HUES48 (cell line): ENCODE results near the gene SRPRA.
"Not testable (repeated sequence)": the region's sequence is repeated elsewhere in the genome, so short reads cannot be mapped to it uniquely, and the experiment has no call there.

Experiments used
- H3K27ac ChIP-seq: one replicate; pipeline ENCODE4 v1.7.0; 2013; ENCODE audit warnings: low read depth, low read length, inconsistent platforms
- H3K27me3 ChIP-seq: 2 replicates; pipeline ENCODE4 v1.6.1; 2013; ENCODE audit warnings: mild to moderate bottlenecking, low read length; ENCODE audit not compliant: control insufficient read depth, insufficient read depth
- H3K36me3 ChIP-seq: 2 replicates; pipeline ENCODE4 v1.6.1; 2013; ENCODE audit warnings: low read length; ENCODE audit not compliant: control insufficient read depth, insufficient read depth
- H3K4me1 ChIP-seq: 2 replicates; pipeline ENCODE4 v1.6.1; 2013; ENCODE audit warnings: mild to moderate bottlenecking, low read length; ENCODE audit not compliant: control insufficient read depth, insufficient read depth
- H3K4me3 ChIP-seq: 2 replicates; pipeline ENCODE4 v1.5.1; 2013; ENCODE audit warnings: mild to moderate bottlenecking, low read depth, low read length
- H3K9ac ChIP-seq: 2 replicates; pipeline ENCODE4 v1.6.1; 2013; ENCODE audit warnings: mild to moderate bottlenecking, low read depth, low read length, moderate library complexity
- H3K9me3 ChIP-seq: 2 replicates; pipeline ENCODE4 v1.6.1; 2013; ENCODE audit warnings: low read length; ENCODE audit not compliant: control insufficient read depth, insufficient read depth

SRPRA gene

DNA sequence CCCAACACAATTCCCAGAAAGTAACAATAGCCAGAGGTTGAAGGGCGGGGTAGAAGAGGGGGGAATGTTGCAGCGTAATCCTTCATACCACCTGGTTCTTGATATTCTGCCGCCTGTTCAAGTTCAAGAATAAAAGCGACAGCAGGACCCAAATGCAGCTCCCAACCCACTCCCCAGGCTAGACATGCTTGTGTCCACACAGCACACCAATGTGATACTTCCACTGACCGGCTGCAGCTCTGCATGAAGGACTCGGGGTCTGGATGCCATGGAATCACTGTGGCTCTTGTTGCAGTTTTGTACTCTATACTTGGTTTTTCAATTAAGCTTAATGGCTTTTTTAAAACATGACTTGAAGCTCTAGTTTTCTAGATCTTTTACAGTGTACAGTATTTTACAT is 6.5 kb downstream of the SRPRA start:
- H3K27me3 ChIP-seq: no peaks in the 10 kb centered on the region
- peaks cover 87% of the 10 kb centered on the region for H3K36me3 ChIP-seq
- H3K9me3 ChIP-seq: no peaks in the 10 kb centered on the region
- no peak overlapping the region for H3K9ac ChIP-seq
- no peak overlapping the region for H3K27ac ChIP-seq
- H3K4me3 ChIP-seq: no peak overlapping the region
- no peaks in the 10 kb centered on the region for H3K4me1 ChIP-seq

DNA sequence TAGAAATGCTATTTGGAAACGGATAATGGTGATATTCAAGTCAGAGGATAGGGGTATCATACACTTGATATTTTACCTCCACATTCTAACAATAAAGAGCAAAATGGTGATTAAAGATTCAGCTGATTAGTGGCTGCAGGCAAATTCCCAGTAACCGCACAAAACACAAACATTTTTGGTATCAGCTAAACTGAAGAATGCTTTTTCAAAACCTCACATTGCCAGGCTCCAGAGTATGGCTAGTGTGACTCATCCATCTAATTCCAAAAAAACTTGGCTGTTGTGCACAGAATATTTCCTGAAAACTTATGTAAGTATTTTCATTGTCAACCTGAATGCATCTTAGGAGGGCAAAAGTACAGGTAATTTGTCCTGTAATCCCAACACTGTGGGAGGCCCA is 10.9 kb downstream of the SRPRA start:
- H3K4me3 ChIP-seq: no peak overlapping the region
- H3K9ac ChIP-seq: no peak overlapping the region
- H3K27me3 ChIP-seq: no peaks in the 10 kb centered on the region
- no peaks in the 10 kb centered on the region for H3K9me3 ChIP-seq
- H3K27ac ChIP-seq: no peak overlapping the region
- H3K36me3 ChIP-seq: peaks cover 82% of the 10 kb centered on the region
- H3K4me1 ChIP-seq: no peaks in the 10 kb centered on the region

DNA sequence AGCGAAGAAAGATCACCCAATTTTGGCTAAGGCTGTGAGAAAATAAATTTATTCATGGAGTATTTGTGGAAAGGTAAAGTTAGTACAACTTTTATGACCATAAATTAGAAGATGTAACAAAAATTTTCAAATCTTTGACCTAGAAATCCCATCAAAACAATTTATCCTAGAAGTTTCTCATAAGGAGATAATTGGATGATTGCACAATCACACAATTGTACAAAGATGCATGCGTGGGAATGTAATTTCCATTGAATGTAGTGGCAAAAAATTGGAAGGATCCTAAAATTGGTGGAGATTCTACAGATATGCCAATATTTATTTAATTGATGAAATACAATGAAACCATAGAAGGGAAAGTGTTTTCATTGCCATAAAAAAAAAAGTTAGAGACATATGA is 11.6 kb downstream of the SRPRA start:
- no peak overlapping the region for H3K27ac ChIP-seq
- no peak overlapping the region for H3K4me3 ChIP-seq
- H3K36me3 ChIP-seq: peaks cover 82% of the 10 kb centered on the region
- no peak overlapping the region for H3K9ac ChIP-seq
- H3K27me3 ChIP-seq: no peaks in the 10 kb centered on the region
- H3K4me1 ChIP-seq: no peaks in the 10 kb centered on the region
- no peaks in the 10 kb centered on the region for H3K9me3 ChIP-seq

DNA sequence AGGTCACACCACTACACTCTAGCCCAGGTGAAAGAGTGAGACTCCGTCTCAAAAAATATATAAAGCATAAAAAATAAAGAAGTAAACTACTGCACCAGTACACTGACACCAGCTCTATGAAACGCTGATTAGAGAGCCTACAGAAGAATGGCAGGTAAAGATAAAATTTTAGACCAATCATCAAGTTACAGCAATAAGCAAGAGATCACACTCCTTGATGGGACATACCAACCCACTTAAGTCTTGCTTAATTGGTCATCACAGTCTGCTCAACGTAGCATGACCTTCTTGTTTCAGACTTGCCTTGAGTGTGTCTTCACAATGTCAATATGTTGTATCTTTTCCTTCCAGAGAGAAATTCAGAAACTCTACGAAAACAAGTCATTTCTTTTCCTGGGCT is 12.5 kb downstream of the SRPRA start:
- H3K4me1 ChIP-seq: no peaks in the 10 kb centered on the region
- H3K9me3 ChIP-seq: no peaks in the 10 kb centered on the region
- H3K27ac ChIP-seq: no peak overlapping the region
- no peak overlapping the region for H3K9ac ChIP-seq
- H3K36me3 ChIP-seq: peaks cover 77% of the 10 kb centered on the region
- H3K27me3 ChIP-seq: no peaks in the 10 kb centered on the region
- H3K4me3 ChIP-seq: no peak overlapping the region

DNA sequence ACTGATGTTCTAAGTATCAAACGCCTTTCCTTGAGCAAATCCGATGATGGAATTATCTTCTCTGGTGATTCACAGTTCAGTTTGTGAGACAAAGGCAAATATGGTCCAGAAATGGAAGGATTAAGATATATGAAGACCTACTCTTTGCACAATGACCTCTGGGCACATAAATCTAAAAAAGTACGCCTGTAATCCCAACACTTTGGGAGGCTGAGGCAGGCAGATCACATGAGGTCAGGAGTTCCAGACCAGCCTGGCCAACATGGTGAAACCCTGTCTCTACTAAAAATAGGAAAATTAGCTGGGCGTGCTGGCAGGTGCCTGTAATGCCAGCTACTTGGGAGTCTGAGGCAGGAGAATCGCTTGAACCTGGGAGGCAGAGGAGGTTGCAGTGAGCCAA is 13.2 kb downstream of the SRPRA start:
- H3K4me1 ChIP-seq, H3K9ac ChIP-seq: not testable (repeated sequence)

DNA sequence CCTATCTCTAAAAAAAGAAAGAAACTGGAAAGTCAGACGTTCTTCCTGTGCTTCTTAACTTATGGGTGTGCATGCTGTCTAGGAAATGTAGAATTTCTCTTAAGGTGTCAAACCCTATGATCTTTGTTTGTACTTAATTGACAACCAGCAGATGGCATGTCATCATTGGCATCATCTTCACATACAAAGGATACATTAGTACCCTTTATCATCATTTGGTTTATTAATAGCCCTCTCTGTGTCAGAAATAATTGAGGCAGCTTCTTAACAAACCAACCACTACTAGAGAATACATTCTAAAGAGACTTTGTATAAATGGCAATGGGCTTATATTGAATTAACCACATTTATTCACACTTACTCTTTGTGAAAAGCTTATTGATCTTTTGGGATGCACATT is 13.9 kb downstream of the SRPRA start:
- Histone ChIP-seq H3K27me3 (no peaks in the 10 kb centered on the region), H3K4me3 (no peak overlapping the region), H3K4me1 (no peaks in the 10 kb centered on the region), H3K9ac (no peak overlapping the region), H3K27ac (no peak overlapping the region), H3K9me3 (no peaks in the 10 kb centered on the region), H3K36me3 (peaks cover 77% of the 10 kb centered on the region)

More for the DNA sequence above, 13.2 kb downstream of the SRPRA start:
- not testable (repeated sequence) for H3K9me3 ChIP-seq, H3K27me3 ChIP-seq, H3K27ac ChIP-seq, H3K4me3 ChIP-seq
- H3K36me3 ChIP-seq: peaks cover 77% of the 10 kb centered on the region

DNA sequence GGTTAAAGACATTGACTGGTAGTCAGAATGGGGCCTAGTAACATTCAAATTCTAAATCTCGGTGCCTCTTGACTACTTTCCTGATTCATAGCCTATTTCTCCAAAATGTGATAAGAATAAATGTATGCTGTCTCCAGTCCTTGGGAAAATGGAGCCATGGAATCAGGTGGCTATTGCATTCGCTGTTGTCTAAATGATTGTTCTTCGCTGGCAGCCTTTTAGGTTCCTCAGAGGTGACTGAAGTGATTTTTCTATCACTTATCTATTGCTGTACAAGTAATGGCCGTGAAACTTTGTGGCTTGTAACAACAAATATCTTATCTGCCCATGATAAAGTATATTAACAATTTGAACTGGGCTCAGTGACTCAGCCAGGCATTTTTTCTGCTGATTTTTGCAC is 15.4 kb downstream of the SRPRA start:
- H3K4me3 ChIP-seq: no peak overlapping the region
- peaks cover 77% of the 10 kb centered on the region for H3K36me3 ChIP-seq
- H3K4me1 ChIP-seq: no peaks in the 10 kb centered on the region
- no peaks in the 10 kb centered on the region for H3K27me3 ChIP-seq
- H3K9ac ChIP-seq: no peak overlapping the region
- no peaks in the 10 kb centered on the region for H3K9me3 ChIP-seq
- H3K27ac ChIP-seq: no peak overlapping the region

DNA sequence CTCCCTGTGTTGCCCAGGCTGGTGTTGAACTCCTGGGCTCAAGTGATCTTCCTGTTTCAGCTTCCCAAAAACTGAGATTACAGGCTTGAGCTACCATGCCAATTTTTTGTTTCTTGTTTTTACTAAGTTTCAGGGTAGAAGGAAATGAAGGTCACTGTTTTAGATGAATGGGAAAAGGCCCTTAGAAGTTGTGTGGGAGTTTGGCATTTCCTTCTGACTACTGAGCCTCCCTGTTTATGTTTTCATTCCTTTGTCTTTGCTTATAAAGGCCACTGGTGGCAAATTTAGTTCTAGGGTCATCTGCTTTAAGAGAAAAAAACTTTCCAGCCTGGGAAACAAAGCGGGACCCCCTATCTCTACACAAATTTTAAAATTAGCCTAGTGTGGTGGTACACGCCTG is 22.1 kb downstream of the SRPRA start:
- Histone ChIP-seq H3K4me1 (no peaks in the 10 kb centered on the region), H3K4me3 (no peak overlapping the region), H3K9ac (no peak overlapping the region), H3K27me3 (no peaks in the 10 kb centered on the region), H3K9me3 (no peaks in the 10 kb centered on the region), H3K27ac (no peak overlapping the region), H3K36me3 (peaks cover 69% of the 10 kb centered on the region)

DNA sequence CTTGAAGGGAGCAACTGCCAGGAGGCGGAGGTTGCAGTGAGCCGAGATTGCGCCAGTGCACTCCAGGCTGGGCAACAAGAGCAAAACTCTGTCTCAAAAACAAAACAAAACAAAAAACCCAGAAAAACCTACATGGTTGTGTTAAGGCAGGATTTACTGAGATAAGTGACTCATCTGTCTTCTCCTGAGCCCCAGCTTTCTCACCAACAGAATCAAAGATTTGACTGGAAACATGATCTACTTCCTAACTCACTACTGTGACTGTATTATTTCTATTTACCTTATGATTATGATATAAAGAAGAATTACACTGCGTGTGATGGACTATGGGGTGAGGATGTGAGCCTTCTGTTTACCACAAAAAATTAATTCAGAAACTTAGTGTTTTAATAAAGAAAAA is 35.3 kb downstream of the SRPRA start:
- Histone ChIP-seq H3K4me1 (no peaks in the 10 kb centered on the region), H3K9ac (no peak overlapping the region), H3K4me3 (no peak overlapping the region), H3K9me3 (no peaks in the 10 kb centered on the region), H3K27me3 (no peaks in the 10 kb centered on the region), H3K36me3 (peaks cover 32% of the 10 kb centered on the region), H3K27ac (no peak overlapping the region)

DNA sequence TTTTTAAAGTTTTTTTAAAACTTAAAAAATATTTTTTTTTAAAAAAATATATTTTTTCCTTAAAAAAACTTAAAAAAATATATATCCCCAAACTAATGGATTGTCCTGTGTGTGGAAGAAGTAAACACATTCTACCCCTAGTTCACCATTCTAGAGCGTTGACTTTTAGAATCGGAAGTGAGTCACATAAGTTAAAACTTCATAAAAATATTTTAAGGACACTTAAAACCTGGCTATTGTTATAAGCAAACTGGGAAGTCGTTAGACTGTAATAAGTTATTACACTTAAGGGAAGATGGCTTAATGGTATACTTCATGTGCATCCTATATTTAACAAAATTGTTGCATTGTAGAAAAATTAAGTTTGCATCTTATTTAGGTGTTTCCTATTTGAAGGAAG is 36.0 kb downstream of the SRPRA start:
- H3K4me3 ChIP-seq: no peak overlapping the region
- H3K4me1 ChIP-seq: no peaks in the 10 kb centered on the region
- no peak overlapping the region for H3K9ac ChIP-seq
- H3K27ac ChIP-seq: no peak overlapping the region
- H3K9me3 ChIP-seq: no peaks in the 10 kb centered on the region
- no peaks in the 10 kb centered on the region for H3K27me3 ChIP-seq
- H3K36me3 ChIP-seq: peaks cover 29% of the 10 kb centered on the region

DNA sequence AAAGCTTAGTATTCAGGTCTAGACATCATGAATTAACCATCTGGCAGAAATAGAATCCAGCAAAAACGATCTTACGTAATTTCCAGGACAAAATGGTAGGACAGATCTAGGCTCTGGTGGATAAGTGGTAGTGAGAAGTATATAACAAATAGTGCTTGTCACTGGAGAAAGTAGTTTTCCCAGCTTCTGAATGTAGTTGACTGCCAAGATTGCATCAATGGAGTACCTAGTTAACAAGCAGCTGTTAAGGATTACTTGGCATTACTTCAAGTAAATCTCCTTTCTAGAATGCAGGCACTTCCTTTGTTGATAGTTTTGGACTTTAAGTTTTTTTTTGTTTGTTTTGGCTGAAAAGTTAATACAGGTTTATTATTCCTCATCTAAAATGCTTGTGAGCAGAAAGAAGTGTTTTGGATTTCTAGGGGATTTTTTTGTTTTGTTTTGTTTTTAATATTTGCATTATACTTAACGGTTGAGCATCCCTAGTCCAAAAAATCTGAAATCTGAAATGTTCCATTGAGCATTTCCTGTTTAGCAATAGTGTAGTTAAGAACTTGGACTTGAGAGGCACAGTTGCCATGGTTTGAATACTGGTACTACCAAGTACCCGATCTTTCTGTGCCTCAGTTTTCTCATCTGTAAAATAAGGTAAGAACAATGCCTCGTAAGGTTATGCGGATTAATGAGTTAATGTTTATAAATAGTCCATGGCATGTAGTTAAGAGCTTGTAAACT is 36.8 kb downstream of the SRPRA start:
- Histone ChIP-seq H3K9ac (no peak overlapping the region), H3K4me3 (no peak overlapping the region), H3K27me3 (no peaks in the 10 kb centered on the region), H3K4me1 (no peaks in the 10 kb centered on the region), H3K27ac (no peak overlapping the region), H3K9me3 (no peaks in the 10 kb centered on the region), H3K36me3 (peaks cover 29% of the 10 kb centered on the region)
